Peyer's patch (tissue), 4 donors: ENCODE data around the gene SMPDL3A.

Source experiments
- POLR2A ChIP-seq, 2 donors: fragments of 450-650 bp; IDR thresholded peaks; one replicate each; pipeline ENCODE4 v1.5.1; 2017; ENCODE audit warnings: antibody characterized with exemption in 2 of 2, mild to moderate bottlenecking in 2 of 2, moderate library complexity in 2 of 2
- TF ChIP-seq, protein P1 (sequence below), 6 experiments: fragments of 450-650 bp in 4 of 6; fragments of 200-600 bp in 2 of 6; sonication (generic) in 1 of 6; IDR thresholded peaks; one replicate each; pipeline ENCODE4 v1.5.1; 2017 to 2019; ENCODE audit warnings: antibody characterized with exemption in 6 of 6, mild to moderate bottlenecking in 3 of 6, moderate library complexity in 1 of 6

GRCh38 chr6:122755901-122756300 lies 33.2 kb upstream of the SMPDL3A start:
- TF ChIP-seq POLR2A (IDR thresholded peaks at IDR 0.05), result no peak
- TF ChIP-seq, protein P1, sequence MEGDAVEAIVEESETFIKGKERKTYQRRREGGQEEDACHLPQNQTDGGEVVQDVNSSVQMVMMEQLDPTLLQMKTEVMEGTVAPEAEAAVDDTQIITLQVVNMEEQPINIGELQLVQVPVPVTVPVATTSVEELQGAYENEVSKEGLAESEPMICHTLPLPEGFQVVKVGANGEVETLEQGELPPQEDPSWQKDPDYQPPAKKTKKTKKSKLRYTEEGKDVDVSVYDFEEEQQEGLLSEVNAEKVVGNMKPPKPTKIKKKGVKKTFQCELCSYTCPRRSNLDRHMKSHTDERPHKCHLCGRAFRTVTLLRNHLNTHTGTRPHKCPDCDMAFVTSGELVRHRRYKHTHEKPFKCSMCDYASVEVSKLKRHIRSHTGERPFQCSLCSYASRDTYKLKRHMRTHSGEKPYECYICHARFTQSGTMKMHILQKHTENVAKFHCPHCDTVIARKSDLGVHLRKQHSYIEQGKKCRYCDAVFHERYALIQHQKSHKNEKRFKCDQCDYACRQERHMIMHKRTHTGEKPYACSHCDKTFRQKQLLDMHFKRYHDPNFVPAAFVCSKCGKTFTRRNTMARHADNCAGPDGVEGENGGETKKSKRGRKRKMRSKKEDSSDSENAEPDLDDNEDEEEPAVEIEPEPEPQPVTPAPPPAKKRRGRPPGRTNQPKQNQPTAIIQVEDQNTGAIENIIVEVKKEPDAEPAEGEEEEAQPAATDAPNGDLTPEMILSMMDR (IDR thresholded peaks at IDR 0.05), result no peak
